Measurements from ENCODE around the gene NDOR1. TPM values are rescaled to one million over a fixed set of nuclear protein-coding genes. Genes with fewer than 3 reads are reported as not detected.

NDOR1 gene
- total RNA-seq, 4 donors from 2014 or later = 9.0 to 16.6 (median 15.4) TPM

- Histone ChIP-seq H3K36me3 (peaks cover 20 to 34% of the 10 kb centered on the region in 2 donors), H3K4me1 (peaks cover 0 to 5% of the 10 kb centered on the region in 2 donors), H3K9me3 (no peaks in the 10 kb centered on the region), H3K27ac (no peak overlapping the region), H3K4me3 (replicated peaks in 1 of 3) (no peak overlapping the region), H3K27me3 (no peaks in the 10 kb centered on the region)
- WGBS, 2 donors = 84 to 86% methylated on average over 7 to 13 of the region's 15 CpGs
- intact Hi-C loops (cut with DNase I) = no loop called here
- no peak for TF ChIP-seq POLR2A (IDR thresholded peaks at IDR 0.05)
- TF ChIP-seq CTCF (IDR thresholded peaks at IDR 0.05) = no peak
- DNase-seq = no peak
Measured at GRCh38 chr9:137266162-137266527, 60.6 kb downstream of the NDOR1 start.

Small RNA genes lying within 50 kb of the gene (microRNA-seq; reads per million reads assigned to microRNA genes)
- not detected for gene MIR3621

Small RNA genes lying within 50 kb of the gene (small RNA-seq; reads per million reads assigned to genes)
- gene MIR3621 = not detected

Other genes with a start within 250 kb of the NDOR1 start
- gene PTGDS, start 228.2 kb upstream of the NDOR1 start, total RNA-seq = 10 to 100 TPM in 3 of 4 donors, 1 to 10 TPM in 1; 5.0 to 39.5 (median 33.9) TPM
- gene LCNL1, start 222.7 kb upstream of the NDOR1 start, total RNA-seq = under 1 TPM in 1 of 4 donors, not detected in 3; 0.54 TPM
- gene PAXX, start 213.3 kb upstream of the NDOR1 start, total RNA-seq = 100 to 1,000 TPM in 1 of 4 donors, 10 to 100 TPM in 3; 29.8 to 109 (median 50.7) TPM
- gene CLIC3, start 209.1 kb upstream of the NDOR1 start, total RNA-seq = 100 to 1,000 TPM in 3 of 4 donors, 10 to 100 TPM in 1; 97.7 to 301 (median 268) TPM
- 10 to 100 TPM; 36.8 to 59.7 (median 50.2) TPM for gene ABCA2, start 177.5 kb upstream of the NDOR1 start, total RNA-seq
- not detected for gene FUT7, start 173.6 kb upstream of the NDOR1 start, total RNA-seq
- gene NPDC1, start 159.5 kb upstream of the NDOR1 start, total RNA-seq = 10 to 100 TPM; 23.3 to 65.9 (median 35.4) TPM
- under 1 TPM in 2 of 4 donors, not detected in 2; 0.22 to 0.49 TPM for gene ENTPD2, start 151.6 kb upstream of the NDOR1 start, total RNA-seq
- gene SAPCD2, start 135.1 kb upstream of the NDOR1 start, total RNA-seq = 1 to 10 TPM in 1 of 4 donors, under 1 TPM in 3; 0.27 to 1.0 (median 0.72) TPM
- 10 to 100 TPM in 2 of 4 donors, 1 to 10 TPM in 2; 9.3 to 15.7 (median 12.4) TPM for gene UAP1L1, start 128.2 kb upstream of the NDOR1 start, total RNA-seq
- gene MAN1B1, start 118.7 kb upstream of the NDOR1 start, total RNA-seq = 10 to 100 TPM; 48.2 to 73.8 (median 67.2) TPM
- 100 to 1,000 TPM; 120 to 209 (median 157) TPM for gene DPP7, start 91.0 kb upstream of the NDOR1 start, total RNA-seq
- not detected for gene GRIN1, start 66.5 kb upstream of the NDOR1 start, total RNA-seq
- gene LRRC26, start 35.6 kb upstream of the NDOR1 start, total RNA-seq = not detected
- gene TMEM210, start 33.6 kb upstream of the NDOR1 start, total RNA-seq = not detected
- gene ANAPC2, start 17.1 kb upstream of the NDOR1 start, total RNA-seq = 10 to 100 TPM; 25.6 to 34.1 (median 31.8) TPM
- 10 to 100 TPM; 42.0 to 97.5 (median 62.8) TPM for gene SSNA1, start 17.0 kb upstream of the NDOR1 start, total RNA-seq
- gene TPRN, start 5.0 kb upstream of the NDOR1 start, total RNA-seq = 10 to 100 TPM in 2 of 4 donors, 1 to 10 TPM in 2; 6.5 to 13.5 (median 9.9) TPM
- gene TMEM203, start 52 bp upstream of the NDOR1 start, total RNA-seq = 10 to 100 TPM; 29.7 to 47.3 (median 38.4) TPM
- gene RNF208, start 16.5 kb downstream of the NDOR1 start, total RNA-seq = 1 to 10 TPM; 2.3 to 4.5 (median 3.8) TPM
- gene CYSRT1, start 19.5 kb downstream of the NDOR1 start, total RNA-seq = 1 to 10 TPM in 2 of 4 donors, under 1 TPM in 1, not detected in 1; 0.94 to 2.3 (median 1.3) TPM
- gene RNF224, start 21.8 kb downstream of the NDOR1 start, total RNA-seq = under 1 TPM in 2 of 4 donors, not detected in 2; 0.33 to 0.81 TPM
- gene SLC34A3, start 25.2 kb downstream of the NDOR1 start, total RNA-seq = under 1 TPM in 1 of 4 donors, not detected in 3; 0.33 TPM
- gene TUBB4B, start 35.6 kb downstream of the NDOR1 start, total RNA-seq = 100 to 1,000 TPM; 181 to 757 (median 487) TPM
- not detected for gene STPG3, start 45.6 kb downstream of the NDOR1 start, total RNA-seq
- gene NELFB, start 49.6 kb downstream of the NDOR1 start, total RNA-seq = 10 to 100 TPM; 29.8 to 39.1 (median 32.4) TPM
- 10 to 100 TPM; 10.8 to 14.7 (median 12.0) TPM for gene TOR4A, start 72.0 kb downstream of the NDOR1 start, total RNA-seq
- gene NRARP, start 96.6 kb downstream of the NDOR1 start, total RNA-seq = 10 to 100 TPM in 1 of 4 donors, 1 to 10 TPM in 3; 1.8 to 10.2 (median 6.8) TPM
- gene EXD3, start 217.5 kb downstream of the NDOR1 start, total RNA-seq = 10 to 100 TPM; 13.0 to 32.0 (median 26.6) TPM
- 10 to 100 TPM in 2 of 4 donors, 1 to 10 TPM in 2; 5.4 to 16.6 (median 10.0) TPM for gene NOXA1, start 217.7 kb downstream of the NDOR1 start, total RNA-seq
- under 1 TPM in 2 of 4 donors, not detected in 2; 0.29 to 0.78 TPM for gene ENTPD8, start 235.7 kb downstream of the NDOR1 start, total RNA-seq

All from thyroid gland (tissue), 4 donors.